ENCODE measurements around the gene TPO.
A peak's percentile ranks its signal among the peaks of the same experiment; 100 is the strongest.

TPO gene

GRCh38 chr2:1538663-1539062 lies 125.4 kb downstream of the TPO start:
- peak; percentile 81 for DNase-seq

GRCh38 chr2:1539441-1539840 lies 126.2 kb downstream of the TPO start:
- no peak for DNase-seq

- DNase-seq: no peak
Observed at GRCh38 chr2:1539973-1540372, 126.7 kb downstream of the TPO start.

- DNase-seq: no peak
Observed at GRCh38 chr2:1540481-1540880, 127.2 kb downstream of the TPO start.

- DNase-seq: no peak
Observed at GRCh38 chr2:1541040-1541439, 127.8 kb downstream of the TPO start.

- DNase-seq: no peak
Observed at GRCh38 chr2:1541819-1542475, 128.7 kb downstream of the TPO start.

GRCh38 chr2:1542971-1543370 lies 129.7 kb downstream of the TPO start:
- no peak for DNase-seq

- DNase-seq: no peak
Observed at GRCh38 chr2:1543776-1544477, 130.7 kb downstream of the TPO start.

- no peak for DNase-seq
Observed at GRCh38 chr2:1544478-1545069, 131.3 kb downstream of the TPO start.

- DNase-seq: peak; percentile 62
Observed at GRCh38 chr2:1546023-1546591, 132.8 kb downstream of the TPO start.

GRCh38 chr2:1546901-1547300 lies 133.6 kb downstream of the TPO start:
- DNase-seq: no peak

GRCh38 chr2:1548910-1549673 lies 135.8 kb downstream of the TPO start:
- no peak for DNase-seq

GRCh38 chr2:1550076-1550475 lies 136.8 kb downstream of the TPO start:
- DNase-seq: no peak

- peak; percentile 65 for DNase-seq
Observed at GRCh38 chr2:1550658-1551316, 137.5 kb downstream of the TPO start.

GRCh38 chr2:1551905-1552304 lies 138.6 kb downstream of the TPO start:
- DNase-seq: no peak

- no peak for DNase-seq
Observed at GRCh38 chr2:1552611-1553010, 139.3 kb downstream of the TPO start.

- no peak for DNase-seq
Observed at GRCh38 chr2:1553671-1554295, 140.5 kb downstream of the TPO start.

- no peak for DNase-seq
Observed at GRCh38 chr2:1556286-1556685, 143.0 kb downstream of the TPO start.

- no peak for DNase-seq
Observed at GRCh38 chr2:1556776-1557466, 143.7 kb downstream of the TPO start.

- DNase-seq: no peak
Observed at GRCh38 chr2:1557467-1557820, 144.2 kb downstream of the TPO start.

GRCh38 chr2:1559589-1560175 lies 146.4 kb downstream of the TPO start:
- DNase-seq: no peak
